T follicular helper cell (primary cell): Measurements from ENCODE around the gene NINJ2.
A peak's percentile ranks its signal among the peaks of the same experiment; 100 is the strongest.

Experiments used
- DNase-seq: peaks from one replicate; pipeline ENCODE4 v3.0.0-alpha.2; 2020; ENCODE audit warnings: low read depth

NINJ2 gene

DNA sequence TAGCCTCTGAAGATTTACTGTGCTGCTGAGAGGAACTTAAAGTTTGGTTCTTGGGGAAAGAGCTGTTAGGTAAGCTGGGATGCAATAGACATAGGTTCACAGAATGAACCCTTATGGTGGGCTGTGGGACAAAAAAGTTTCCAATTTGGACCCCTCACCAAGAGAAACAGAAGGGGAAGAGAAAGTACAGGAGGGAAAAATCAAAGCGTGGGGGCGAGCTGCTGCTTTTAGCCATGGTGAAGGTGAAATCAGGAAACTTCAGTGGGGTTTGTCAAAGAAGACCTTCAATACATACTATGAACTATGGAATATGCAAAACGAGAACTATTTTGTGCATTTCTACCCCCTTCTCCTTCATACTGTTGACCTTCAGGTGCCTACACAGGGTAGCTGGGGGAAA is 10.6 kb upstream of the NINJ2 start:
- no peak for DNase-seq

DNA sequence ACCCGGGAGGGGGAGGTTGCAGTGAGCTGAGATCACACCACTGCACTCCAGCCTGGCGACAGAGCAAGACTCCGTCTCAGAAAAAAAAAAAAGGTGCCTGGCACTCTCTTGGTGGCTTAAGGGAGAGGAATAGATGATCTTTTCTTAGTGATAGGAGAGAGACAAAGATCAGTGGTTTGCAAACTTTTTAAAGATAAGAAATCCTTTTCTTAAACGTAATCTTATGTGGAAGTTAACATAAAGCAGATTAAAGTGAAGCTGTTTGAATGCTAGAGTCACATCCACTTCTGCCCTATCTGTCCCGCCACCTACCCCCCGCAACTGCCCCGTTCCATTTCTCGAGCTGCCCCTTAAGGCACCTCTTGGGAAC is 6.3 kb upstream of the NINJ2 start:
- no peak for DNase-seq

- DNase-seq, result no peak
Observed at GRCh38 chr12:668090-668481, 4.8 kb upstream of the NINJ2 start.

DNA sequence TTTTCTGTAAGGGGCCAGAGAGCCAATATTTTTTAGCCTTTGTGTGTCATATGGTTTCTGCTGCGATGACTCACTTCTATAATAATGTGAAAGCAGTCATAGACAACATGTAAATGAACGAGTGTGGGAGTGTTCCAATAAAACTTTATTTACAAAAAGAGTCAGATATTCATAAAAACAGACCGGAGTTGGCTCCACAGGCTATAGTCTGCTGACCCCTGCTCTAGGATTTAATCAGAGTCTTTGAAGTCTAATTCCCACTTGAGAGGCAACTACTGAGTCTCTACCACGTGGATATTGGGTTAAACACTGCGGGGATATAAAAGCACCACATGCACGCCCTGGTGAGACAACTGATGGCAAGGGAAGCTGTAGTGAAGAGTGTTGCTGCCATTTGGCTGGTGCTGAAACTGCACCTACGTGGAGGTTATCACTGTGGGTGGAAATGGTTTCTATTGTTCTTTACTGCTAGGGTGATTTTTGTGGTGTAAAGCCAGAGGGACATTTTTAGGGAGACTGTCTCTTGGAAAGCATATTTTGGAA is 3.6 kb upstream of the NINJ2 start:
- DNase-seq, result no peak

DNA sequence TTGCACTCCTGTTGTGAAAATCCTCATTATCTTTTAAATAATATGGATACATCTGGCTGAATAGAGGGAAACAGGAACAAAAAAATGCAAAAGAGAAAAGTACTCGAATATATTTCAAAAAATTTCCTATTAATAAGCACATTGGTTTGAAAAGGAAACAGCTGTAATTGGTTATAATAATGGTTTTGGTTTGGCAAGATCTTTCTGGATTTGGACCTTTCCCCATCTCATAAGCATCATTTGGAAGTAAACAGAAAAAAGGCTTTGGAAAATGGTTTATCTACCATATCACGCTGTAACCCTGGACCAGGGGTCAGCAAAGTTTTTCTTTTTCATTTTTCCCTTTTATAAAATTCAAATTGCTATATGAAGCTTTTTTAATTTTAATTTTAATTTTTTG is 2.8 kb upstream of the NINJ2 start:
- no peak for DNase-seq

DNA sequence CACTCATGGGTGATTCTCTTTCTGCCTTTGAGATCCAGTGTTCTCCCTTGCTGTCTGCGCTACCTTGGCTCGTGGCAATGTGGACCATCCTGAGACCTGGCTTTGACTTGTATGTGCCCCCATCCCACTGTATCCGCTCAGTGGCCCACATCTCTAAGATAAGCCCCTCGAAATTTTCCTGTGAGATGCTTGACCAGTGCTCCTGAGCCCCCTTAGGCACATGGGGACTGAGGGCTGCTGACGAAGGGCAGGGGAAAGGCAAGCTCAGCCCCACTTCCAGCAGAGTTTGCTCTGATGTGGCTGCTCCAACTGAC is 1.5 kb upstream of the NINJ2 start:
- no peak for DNase-seq

GRCh38 chr12:664075-664778 is 982 bp upstream of the NINJ2 start:
- DNase-seq, result no peak

GRCh38 chr12:662566-663292 is 516 bp downstream of the NINJ2 start:
- DNase-seq, result no peak

DNA sequence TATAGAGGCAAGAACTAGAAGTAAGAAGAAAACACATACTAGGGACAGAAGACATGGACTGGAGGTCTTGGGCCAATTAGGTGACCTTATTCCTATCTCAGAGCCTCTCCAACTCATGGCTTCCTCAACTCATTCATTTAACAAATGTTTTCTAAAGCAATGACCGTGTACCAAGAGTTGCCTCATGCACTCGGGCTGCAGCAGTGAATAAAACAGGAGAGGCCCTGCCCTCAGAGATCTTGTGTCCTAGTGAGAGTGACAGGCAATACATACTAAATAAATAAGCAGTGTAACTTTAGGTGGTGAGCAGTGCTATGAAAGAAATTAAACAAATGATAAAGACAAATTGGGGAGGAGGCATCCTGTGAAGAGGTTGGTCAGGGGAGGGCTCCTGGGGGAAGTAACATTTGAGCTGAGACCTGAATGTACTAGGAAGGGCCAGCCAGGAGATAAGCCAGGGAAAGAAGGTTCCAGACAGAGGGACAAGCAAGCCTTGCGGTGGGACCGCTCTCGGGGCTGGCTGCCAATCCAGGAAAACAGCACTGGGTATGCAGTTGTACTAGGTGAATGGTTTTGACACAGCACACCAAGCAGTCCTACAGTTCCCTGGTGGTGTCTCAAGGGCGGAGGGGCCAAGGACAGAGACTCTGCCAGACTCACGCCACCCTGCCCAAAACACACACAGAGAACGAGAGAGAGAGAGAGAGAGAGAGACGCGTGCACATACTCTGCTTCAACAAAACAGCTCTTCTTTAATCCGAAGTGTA is 1.3 kb downstream of the NINJ2 start:
- no peak for DNase-seq

DNA sequence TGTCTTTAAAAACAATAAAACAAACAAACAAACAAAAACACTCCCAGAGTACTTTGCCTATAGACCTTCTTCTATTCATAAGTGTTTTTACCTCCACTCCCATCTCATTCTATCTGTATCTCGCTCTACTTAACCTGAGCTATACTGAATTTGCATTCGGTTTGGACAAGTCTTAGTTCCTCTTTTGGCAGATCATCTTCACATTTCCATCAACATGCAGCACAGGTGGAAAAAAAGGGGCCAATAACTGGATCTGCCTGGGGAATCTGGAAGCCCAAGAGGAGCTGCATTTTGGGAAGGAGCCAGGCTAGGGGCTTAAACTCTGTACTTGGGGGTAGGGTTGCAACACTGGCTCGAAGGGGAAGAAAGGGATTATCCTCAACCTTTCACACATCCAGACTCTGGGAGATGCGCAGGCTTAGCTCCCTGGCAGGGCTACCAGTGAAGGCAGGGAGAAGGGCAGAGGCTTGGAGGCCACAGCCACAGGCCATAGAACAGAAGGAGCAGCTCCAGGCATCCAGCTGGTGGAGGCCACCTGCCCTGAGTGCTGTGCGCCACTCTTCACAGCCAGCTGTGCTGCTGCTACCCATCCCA is 4.1 kb downstream of the NINJ2 start:
- DNase-seq, result no peak

GRCh38 chr12:650983-651382 is 12.3 kb downstream of the NINJ2 start:
- no peak for DNase-seq

GRCh38 chr12:647385-648085 is 15.7 kb downstream of the NINJ2 start:
- DNase-seq, result no peak

DNA sequence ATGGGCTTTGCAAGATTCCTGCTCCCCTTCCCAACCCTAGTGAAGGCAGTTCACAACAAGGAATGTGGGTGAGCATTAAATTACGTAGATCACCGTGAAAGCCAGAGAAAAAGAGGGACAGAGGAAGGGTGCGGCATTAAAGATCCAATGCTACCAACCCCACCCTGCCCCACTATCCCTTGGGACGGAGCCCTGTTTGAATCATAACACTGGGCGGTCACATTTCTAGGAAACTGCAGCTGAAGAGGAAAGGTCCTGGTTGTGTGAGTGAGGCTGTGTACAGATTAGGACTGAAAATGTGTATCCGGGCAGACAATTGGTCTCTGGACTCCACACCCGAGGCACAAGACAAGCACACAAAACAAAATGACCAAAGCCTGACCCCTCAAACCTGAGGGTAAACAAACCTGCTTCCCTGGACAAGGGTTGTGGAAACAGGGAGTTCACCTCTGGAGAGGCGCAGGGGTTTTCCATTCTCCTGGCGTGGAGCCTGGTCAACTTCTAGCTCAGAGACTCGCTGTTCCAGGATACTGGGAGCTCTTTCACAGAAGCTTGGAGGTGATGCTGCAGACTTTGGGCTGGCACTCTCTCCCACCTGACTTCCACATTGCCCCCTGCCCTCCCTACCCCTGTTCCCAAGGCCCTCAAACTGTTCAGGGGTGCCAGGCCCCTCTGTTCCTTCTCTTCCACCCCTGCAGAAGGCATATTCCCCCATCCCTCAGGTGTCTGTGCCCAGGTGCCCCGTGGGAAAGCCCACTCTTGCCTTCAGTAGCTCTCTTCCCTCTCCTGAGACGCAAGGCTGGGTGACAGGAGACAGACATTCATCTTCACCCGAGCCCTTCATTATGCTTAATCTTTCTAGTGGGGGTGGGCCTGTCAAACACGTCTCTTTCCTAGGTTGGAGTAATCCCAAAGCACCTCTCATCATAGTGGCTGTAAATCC is 16.5 kb downstream of the NINJ2 start:
- DNase-seq, result no peak

DNA sequence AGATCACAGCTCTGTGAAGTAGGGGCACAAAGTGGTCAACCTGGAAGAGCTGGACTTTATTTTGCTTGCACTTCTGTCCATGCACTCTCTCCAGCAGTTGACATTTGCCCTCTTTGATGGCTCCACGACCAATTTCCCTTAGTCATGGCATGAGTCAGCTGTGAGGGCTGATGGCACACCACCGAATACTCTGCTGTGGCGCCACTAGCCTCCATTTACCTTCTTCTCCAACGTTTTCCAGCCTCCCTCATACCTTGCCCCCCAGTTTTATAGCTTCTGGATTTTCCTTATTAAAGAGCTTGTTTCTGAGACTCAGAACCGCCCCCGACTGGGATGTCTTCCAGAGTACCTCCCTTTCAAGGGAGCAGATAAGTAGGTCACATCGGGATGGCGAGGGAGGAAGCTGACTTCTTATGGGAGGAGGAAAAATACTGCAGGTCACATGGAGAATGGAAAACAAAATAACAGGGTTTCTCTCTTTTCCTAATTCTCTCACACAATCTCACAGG is 17.6 kb downstream of the NINJ2 start:
- DNase-seq, result no peak

GRCh38 chr12:644818-645552 is 18.3 kb downstream of the NINJ2 start:
- no peak for DNase-seq

GRCh38 chr12:644303-644639 is 19.0 kb downstream of the NINJ2 start:
- DNase-seq, result no peak

DNA sequence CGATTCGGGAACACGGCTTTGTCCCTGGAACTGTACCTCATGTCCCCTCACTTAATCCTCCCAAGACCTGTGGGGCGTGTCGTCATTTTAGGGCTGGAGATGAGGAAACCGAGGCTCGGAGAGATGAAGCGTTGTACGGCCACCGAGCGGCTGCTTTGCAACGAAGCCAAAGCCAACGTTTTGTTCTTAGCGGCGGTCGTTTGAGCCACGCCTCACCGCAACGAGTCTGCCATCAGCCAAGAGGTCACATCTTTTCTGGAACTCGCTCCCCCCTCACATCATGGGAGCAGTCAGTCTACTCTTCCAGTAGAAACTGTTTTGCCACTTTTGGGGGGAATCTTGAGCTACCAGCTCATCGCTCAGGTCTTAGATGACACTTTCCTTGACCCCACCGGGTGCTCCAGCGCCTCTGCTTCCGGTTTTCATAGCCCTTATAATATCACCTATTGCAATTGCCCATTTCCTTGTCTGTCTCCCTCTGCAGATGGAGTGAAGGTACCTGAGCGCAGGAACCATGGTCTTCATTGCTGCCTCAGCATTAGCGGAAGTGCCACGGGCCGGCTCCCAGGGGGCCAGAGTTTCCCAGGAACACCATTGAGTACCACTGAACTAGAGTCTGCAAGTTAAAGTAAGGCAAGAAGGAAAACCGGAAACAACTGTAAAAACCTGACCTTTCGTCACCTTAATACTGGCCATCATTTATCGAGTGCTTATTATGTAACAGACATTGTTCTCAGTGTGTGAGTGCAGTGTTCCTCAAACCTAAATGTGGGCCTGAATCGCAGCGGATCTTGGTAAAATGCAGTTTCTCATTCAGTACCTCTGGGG is 19.6 kb downstream of the NINJ2 start:
- no peak for DNase-seq

DNA sequence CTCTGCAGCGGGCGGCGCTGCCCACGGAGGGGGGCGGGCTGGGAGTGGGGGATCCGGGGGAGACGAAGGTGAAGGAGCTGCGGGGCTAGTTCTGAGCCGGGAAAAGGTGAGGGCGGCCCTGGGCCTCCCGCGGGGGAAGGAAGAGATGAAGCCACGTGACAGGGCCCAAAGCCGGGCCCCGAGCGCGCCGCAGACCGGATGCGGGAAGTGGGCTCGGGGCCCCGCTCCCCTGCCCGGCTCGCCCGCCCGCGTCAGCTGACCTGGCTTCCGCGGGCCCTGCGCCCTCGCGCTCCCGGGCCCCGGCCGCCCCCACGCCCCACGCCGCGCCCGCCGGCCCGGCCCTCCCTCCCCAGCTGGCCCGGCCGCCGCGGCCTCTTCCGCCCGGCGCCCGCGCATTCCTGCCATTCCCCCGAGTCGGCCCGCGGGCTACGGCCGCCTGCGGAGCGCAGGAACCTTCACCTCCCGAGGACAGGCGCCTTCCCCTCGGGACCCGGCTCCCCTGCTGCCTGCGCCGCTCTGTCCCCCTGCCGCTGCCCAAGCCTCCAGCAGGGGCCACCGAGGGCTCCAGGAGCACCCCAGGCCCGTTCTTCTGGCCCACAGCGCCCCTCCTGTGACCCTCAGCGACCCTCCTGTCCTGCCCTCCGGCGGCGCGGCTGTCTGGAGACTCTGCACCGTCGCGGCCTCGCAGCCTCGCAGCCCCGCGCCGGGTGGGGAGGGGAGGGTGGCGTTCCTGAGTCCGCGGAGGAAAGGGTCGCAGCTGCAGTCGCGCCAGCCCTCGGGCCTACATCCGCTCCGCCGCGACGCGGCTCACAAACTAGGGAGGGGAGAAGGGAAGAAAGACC is 20.4 kb downstream of the NINJ2 start:
- DNase-seq, result peak; percentile 57
